Measurements from ENCODE around the gene SEMA4D.

DNA sequence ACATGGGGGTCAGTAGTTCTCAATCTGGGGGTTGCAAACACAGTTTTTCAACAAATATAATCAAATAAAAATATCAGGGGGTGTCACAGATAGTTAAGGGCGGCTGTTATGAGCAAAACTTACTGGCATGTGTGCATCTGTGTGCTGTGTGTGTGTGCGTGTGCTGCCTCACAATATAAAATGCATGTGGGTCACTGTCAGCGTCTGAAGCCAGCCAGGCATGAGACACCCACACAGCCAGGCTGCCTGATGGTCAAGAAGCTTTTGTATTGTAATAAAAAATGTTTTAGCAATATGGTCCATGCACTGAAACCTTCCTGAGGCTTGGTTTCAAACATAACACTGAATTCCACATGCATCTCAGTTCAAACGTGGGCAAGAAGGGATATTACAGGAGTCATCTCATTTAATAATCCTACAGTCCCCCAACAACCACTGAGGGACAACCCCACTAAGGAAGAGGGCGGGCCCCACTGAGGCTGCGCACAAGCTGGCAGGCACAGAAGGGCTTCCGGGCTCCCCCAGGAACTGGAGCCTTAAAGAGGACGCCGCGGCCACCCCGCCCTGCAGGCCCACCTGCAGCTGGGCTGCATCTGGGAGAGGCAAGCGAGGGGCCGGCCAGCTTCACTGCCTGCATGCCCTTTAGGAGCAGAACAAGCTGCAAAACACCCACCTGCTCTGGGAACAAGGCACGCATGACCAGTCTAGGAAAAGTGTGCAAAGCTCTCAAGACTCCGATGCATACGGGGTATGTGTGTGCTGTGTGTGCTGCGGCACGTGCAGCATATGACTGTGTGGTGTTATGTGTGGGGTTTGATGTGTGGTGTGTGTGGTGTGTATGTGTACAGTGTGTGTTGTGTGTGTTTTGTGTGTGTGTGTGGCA lies 14.1 kb downstream of the SEMA4D start:
- TF ChIP-seq CTCF (IDR thresholded peaks at IDR 0.05) (no peak), POLR2AphosphoS5 (IDR thresholded peaks at IDR 0.05) (no peak)
